HepG2 (cell line): ENCODE results near the gene EPS8L3.
"Not testable (repeated sequence)": the region's sequence is repeated elsewhere in the genome, so short reads cannot be mapped to it uniquely, and the experiment has no call there.

Source experiments
- EP300 ChIP-seq, 3 experiments: sonication (generic) in 1 of 3; formaldehyde crosslinking in 1 of 3; IDR thresholded peaks; 2 replicates each; pipeline versions ENCODE4 v1.5.1 to v1.6.1; 2011 to 2020; ENCODE audit warnings: low read depth in 2 of 3, low read length in 2 of 3, borderline replicate concordance in 1 of 3, improper control_type of control experiment in 1 of 3, mild to moderate bottlenecking in 1 of 3, missing genetic modification reagents in 1 of 3, moderate library complexity in 1 of 3
- ETS1 ChIP-seq: sonication (generic); formaldehyde crosslinking; IDR thresholded peaks from 2 replicates; pipeline ENCODE4 v1.4.0; 2020; ENCODE audit warnings: missing genetic modification reagents
- JUN ChIP-seq: sonication (generic); formaldehyde crosslinking; IDR thresholded peaks from 2 replicates; pipeline ENCODE4 v1.4.0; 2020; ENCODE audit warnings: mild to moderate bottlenecking, missing genetic modification reagents
- KDM1A ChIP-seq: IDR thresholded peaks from 2 replicates; pipeline ENCODE4 v1.6.1; 2016; ENCODE audit warnings: missing compliant biosample characterization
- MXI1 ChIP-seq: IDR thresholded peaks from 3 replicates; pipeline ENCODE4 v1.6.1; 2012; ENCODE audit warnings: low read depth, low read length, inconsistent platforms, borderline replicate concordance
- POLR2AphosphoS5 ChIP-seq: IDR thresholded peaks from 2 replicates; pipeline ENCODE4 v1.6.1; 2012; ENCODE audit warnings: low read depth, low read length
- SKI ChIP-seq: fragments of 450-650 bp; IDR thresholded peaks from one replicate; pipeline ENCODE4 v1.6.1; 2018; ENCODE audit warnings: mild to moderate bottlenecking; ENCODE audit not compliant: partially characterized antibody
- ZNF777 ChIP-seq: sonication (generic); formaldehyde crosslinking; IDR thresholded peaks from 2 replicates; pipeline ENCODE4 v1.4.0; 2020; ENCODE audit warnings: missing genetic modification reagents
- TF ChIP-seq, protein P1 (sequence below): sonication (generic); formaldehyde crosslinking; IDR thresholded peaks from 2 replicates; pipeline ENCODE4 v1.4.0; 2020; ENCODE audit warnings: mild to moderate bottlenecking, missing genetic modification reagents

- TF ChIP-seq EP300 (IDR thresholded peaks at IDR 0.05; ENCODE audit: low read depth in 2 of 2, low read length in 2 of 2); EP300 (CRISPR knock-in tag; IDR thresholded peaks at IDR 0.05; ENCODE audit: borderline replicate concordance); KDM1A (CRISPR knock-in tag); JUN; SKI; ETS1 (CRISPR knock-in tag); ZNF777 (CRISPR knock-in tag); POLR2AphosphoS5; MXI1: not testable (repeated sequence)
- TF ChIP-seq, protein P1, sequence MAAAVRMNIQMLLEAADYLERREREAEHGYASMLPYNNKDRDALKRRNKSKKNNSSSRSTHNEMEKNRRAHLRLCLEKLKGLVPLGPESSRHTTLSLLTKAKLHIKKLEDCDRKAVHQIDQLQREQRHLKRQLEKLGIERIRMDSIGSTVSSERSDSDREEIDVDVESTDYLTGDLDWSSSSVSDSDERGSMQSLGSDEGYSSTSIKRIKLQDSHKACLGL (CRISPR knock-in tag) = not testable (repeated sequence)
Measured at GRCh38 chr1:109708949-109709348, 54.8 kb downstream of the EPS8L3 start.
